ENCODE measurements around the gene CENPP. TPM values are rescaled to one million over a fixed set of nuclear protein-coding genes. Genes with fewer than 3 reads are reported as not detected.
"Not testable (repeated sequence)": the region's sequence is repeated elsewhere in the genome, so short reads cannot be mapped to it uniquely, and the experiment has no call there.

Gene CENPP
- polyA plus RNA-seq, 6 donors from 2014 or later = 2.9 to 5.3 (median 4.2) TPM

GRCh38 chr9:92576175-92576574 is 250.4 kb downstream of the CENPP start:
- no peak overlapping the region for H3K27ac Mint-ChIP-seq
- peaks cover 0 to 23% (median 16%) of the 10 kb centered on the region in 7 donors for H3K9me3 Mint-ChIP-seq
- H3K27me3 Mint-ChIP-seq = no peaks in the 10 kb centered on the region
- peaks cover 0 to 16% of the 10 kb centered on the region in 2 donors for H3K36me3 Mint-ChIP-seq
- ATAC-seq (ENCODE audit: low read depth in 2 of 2) (no peak), DNase-seq (no peak)
- H3K4me1 Mint-ChIP-seq = no peaks in the 10 kb centered on the region
- no peak overlapping the region for H3K4me3 Mint-ChIP-seq

DNA sequence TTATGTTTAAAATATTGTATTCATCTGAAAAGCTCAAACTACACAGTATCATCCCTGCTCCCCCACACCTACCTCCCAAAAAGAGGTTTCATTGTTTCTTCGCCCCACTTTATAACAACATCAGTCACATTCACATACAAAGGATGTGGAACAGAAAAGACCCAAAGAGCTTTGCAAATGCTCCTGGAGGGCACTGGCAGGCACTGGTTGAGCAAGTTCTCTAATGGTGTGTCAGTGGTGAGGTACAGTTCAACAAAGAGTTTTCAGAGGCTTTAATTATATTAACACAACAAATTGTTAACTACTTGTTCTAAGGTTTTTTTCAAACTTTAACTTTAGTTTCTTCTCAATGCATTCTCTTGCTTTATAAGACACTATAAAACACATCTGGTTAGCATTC is 264.2 kb downstream of the CENPP start:
- Mint-ChIP-seq H3K36me3 (peaks cover 0 to 16% of the 10 kb centered on the region in 2 donors), H3K4me1 (no peaks in the 10 kb centered on the region), H3K9me3 (peaks cover 3 to 17% (median 5%) of the 10 kb centered on the region in 7 donors)

GRCh38 chr9:92590377-92590776 is 264.6 kb downstream of the CENPP start:
- H3K27ac Mint-ChIP-seq = no peak overlapping the region
- H3K36me3 Mint-ChIP-seq = peaks cover 0 to 16% of the 10 kb centered on the region in 2 donors
- H3K9me3 Mint-ChIP-seq = peaks cover 3 to 17% (median 5%) of the 10 kb centered on the region in 7 donors
- ATAC-seq (ENCODE audit: low read depth in 2 of 2) = no peak
- H3K4me1 Mint-ChIP-seq = no peaks in the 10 kb centered on the region
- H3K4me3 Mint-ChIP-seq = no peak overlapping the region
- H3K27me3 Mint-ChIP-seq = no peaks in the 10 kb centered on the region
- DNase-seq = no peak

More for the DNA sequence above, 264.2 kb downstream of the CENPP start:
- no peak overlapping the region for H3K27ac Mint-ChIP-seq
- H3K4me3 Mint-ChIP-seq = no peak overlapping the region
- H3K27me3 Mint-ChIP-seq = no peaks in the 10 kb centered on the region
- no peak for ATAC-seq (ENCODE audit: low read depth in 2 of 2)
- DNase-seq = no peak

DNA sequence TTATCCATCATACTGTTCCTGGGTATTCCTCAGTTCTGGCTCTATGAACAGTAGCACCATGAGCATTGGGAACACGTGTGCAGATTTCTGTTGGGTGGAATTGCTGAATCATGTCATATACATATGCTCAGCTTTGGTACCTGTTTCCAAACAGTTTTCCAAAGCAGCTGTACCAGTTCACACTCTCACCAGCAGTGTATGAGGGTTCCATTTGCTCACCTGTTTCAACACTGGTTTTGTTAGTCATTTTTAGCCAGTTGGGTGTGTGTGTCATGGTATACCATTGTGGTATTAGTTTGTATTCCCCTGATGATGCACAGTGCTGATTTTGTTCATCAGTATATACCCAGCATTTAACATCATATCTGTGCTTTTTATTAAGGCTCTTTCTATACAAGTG is 266.8 kb downstream of the CENPP start:
- H3K9me3 Mint-ChIP-seq = peaks cover 0 to under 1% (median 0%) of the 10 kb centered on the region in 7 donors
- H3K27me3 Mint-ChIP-seq = no peaks in the 10 kb centered on the region
- no peak overlapping the region for H3K4me3 Mint-ChIP-seq
- ATAC-seq (ENCODE audit: low read depth in 2 of 2) (no peak), DNase-seq (no peak)
- H3K27ac Mint-ChIP-seq = no peak overlapping the region
- H3K4me1 Mint-ChIP-seq = no peaks in the 10 kb centered on the region
- H3K36me3 Mint-ChIP-seq = no peaks in the 10 kb centered on the region

DNA sequence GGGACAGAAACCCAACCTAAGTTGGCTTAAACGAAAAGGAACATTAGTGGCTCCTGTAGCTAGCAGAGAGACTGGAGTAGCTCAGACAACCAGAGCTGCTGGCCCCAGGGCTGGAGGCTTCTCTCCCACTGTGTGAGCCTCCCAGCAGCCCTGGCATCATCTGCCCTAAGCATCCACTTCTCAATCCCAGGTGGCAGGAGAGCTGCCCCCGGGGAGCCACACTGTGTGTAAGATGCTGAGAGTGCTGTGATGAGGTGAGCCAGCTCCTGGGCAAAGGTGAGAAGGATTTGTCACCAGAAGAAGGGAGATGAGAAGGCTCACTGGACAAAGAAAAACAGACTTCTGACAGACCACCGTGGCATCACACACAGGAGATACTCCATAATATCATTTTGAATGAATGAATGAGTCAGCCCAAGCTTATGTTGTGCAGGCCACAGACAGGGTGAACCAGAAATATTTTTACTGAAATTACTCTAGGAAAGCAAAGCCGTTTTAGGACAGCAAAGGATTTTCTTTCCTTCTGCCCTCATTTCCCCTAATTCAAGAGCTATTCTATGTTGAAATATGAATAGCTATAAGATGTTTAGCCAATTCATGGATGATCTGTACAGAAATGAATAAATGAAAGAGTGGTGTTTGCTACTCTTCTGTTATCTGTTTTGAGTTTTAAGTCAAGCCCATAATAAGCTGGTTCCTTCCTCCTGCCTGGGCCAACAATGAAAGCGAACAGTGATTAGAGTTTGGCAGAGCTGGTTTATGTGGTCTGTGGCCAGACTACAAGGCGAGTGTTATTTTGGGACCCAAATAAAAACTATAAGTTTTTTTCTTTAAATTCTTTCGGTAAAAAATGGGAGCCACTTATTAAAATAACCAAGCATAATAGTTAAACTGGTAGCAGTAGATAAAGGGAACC is 267.5 kb downstream of the CENPP start:
- no peak for ATAC-seq (ENCODE audit: low read depth in 2 of 2)
- H3K4me3 Mint-ChIP-seq = no peak overlapping the region
- no peak overlapping the region for H3K27ac Mint-ChIP-seq
- no peaks in the 10 kb centered on the region for H3K4me1 Mint-ChIP-seq
- H3K36me3 Mint-ChIP-seq = no peaks in the 10 kb centered on the region
- no peak for DNase-seq
- no peaks in the 10 kb centered on the region for H3K9me3 Mint-ChIP-seq
- no peaks in the 10 kb centered on the region for H3K27me3 Mint-ChIP-seq

GRCh38 chr9:92595075-92595474 is 269.3 kb downstream of the CENPP start:
- not testable (repeated sequence) for H3K27me3 Mint-ChIP-seq; H3K36me3 Mint-ChIP-seq; ATAC-seq (ENCODE audit: low read depth in 2 of 2); H3K4me3 Mint-ChIP-seq; H3K9me3 Mint-ChIP-seq; H3K27ac Mint-ChIP-seq; DNase-seq; H3K4me1 Mint-ChIP-seq

- H3K27ac Mint-ChIP-seq = no peak overlapping the region
- no peaks in the 10 kb centered on the region for H3K36me3 Mint-ChIP-seq
- H3K4me3 Mint-ChIP-seq = no peak overlapping the region
- H3K9me3 Mint-ChIP-seq = no peaks in the 10 kb centered on the region
- ATAC-seq (ENCODE audit: low read depth in 2 of 2) = no peak
- no peaks in the 10 kb centered on the region for H3K27me3 Mint-ChIP-seq
- H3K4me1 Mint-ChIP-seq = no peaks in the 10 kb centered on the region
- no peak for DNase-seq
These were observed 270.2 kb downstream of the CENPP start for GRCh38 chr9:92595930-92596329.

GRCh38 chr9:92598382-92598781 is 272.6 kb downstream of the CENPP start:
- H3K9me3 Mint-ChIP-seq = peaks cover 0 to 4% (median 4%) of the 10 kb centered on the region in 7 donors
- ATAC-seq (ENCODE audit: low read depth in 2 of 2) (no peak), DNase-seq (no peak)
- H3K4me3 Mint-ChIP-seq = no peak overlapping the region
- H3K4me1 Mint-ChIP-seq = peaks cover 0 to 2% (median 0%) of the 10 kb centered on the region in 3 donors
- no peak overlapping the region for H3K27ac Mint-ChIP-seq
- H3K27me3 Mint-ChIP-seq = no peaks in the 10 kb centered on the region
- H3K36me3 Mint-ChIP-seq = peaks cover 9 to 15% of the 10 kb centered on the region in 2 donors

- no peak overlapping the region for H3K27ac Mint-ChIP-seq
- H3K4me1 Mint-ChIP-seq = peaks cover 0 to 3% (median 2%) of the 10 kb centered on the region in 3 donors
- ATAC-seq (ENCODE audit: low read depth in 2 of 2) = no peak
- peaks cover 7 to 16% (median 11%) of the 10 kb centered on the region in 7 donors for H3K9me3 Mint-ChIP-seq
- no peaks in the 10 kb centered on the region for H3K27me3 Mint-ChIP-seq
- H3K36me3 Mint-ChIP-seq = peaks cover 14 to 24% of the 10 kb centered on the region in 2 donors
- no peak for DNase-seq
- H3K4me3 Mint-ChIP-seq = no peak overlapping the region
These were observed 274.2 kb downstream of the CENPP start for GRCh38 chr9:92599938-92600461.

DNA sequence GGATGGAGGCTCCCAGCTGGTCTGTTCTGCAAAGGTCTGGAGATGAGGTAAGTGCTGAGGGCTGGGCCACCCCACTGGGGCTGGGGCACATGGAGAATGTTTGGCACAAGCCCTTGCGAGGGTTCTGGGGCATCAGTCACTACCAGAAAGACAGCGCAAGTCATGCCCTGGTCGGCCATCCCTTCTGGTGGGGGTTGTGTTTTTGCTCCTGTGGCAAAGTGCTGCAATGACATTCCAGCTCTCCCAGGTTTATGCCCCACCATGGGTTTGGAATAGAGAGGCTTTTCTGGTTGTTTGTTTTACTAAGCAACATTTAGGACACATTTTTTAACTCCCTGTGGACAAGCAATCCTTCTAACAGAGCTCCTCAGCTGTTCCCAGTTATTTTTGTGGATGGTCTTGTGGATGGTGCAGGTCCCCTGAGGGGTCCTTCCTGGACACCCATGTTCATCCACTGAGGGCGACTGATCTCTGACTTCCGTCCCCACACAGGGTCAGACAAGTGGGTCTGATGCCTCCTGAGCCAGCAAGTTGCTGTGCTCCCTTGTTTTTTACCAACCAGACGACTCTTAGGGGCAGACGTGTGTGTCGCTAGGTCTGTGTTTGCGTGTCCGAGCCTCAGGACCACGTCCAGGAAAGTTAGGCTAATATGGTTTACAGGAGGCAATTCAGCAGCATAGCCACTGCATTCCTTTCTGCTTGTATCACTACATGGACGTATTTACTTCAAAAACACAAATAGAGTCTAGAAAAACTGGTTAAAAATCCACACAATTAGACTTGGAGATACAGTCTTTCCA is 274.9 kb downstream of the CENPP start:
- no peaks in the 10 kb centered on the region for H3K27me3 Mint-ChIP-seq
- H3K9me3 Mint-ChIP-seq = peaks cover 11 to 22% (median 14%) of the 10 kb centered on the region in 7 donors
- ATAC-seq (ENCODE audit: low read depth in 2 of 2) (no peak), DNase-seq (no peak)
- H3K36me3 Mint-ChIP-seq = peaks cover 14 to 24% of the 10 kb centered on the region in 2 donors
- H3K4me1 Mint-ChIP-seq = peaks cover 0 to 3% (median 2%) of the 10 kb centered on the region in 3 donors
- no peak overlapping the region for H3K4me3 Mint-ChIP-seq
- H3K27ac Mint-ChIP-seq = no peak overlapping the region

DNA sequence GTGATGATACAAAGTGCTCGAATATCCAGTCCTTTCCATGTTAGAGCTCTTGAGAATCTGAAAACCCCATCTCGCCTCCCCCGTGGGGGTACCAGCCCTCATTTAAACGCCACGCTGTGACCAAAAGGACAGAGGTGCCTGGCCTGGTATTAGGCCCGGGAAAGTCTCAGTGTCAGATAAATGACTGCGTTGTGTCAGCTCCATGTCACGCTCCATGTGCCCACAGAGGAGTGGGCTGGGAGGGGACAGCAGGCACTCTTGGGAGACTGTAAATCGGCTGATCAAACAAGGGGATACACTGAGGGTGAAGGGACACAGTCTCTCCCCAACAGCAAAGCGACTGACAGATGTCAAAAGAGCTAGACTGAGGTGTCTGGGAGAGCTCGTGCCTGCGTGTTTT is 275.7 kb downstream of the CENPP start:
- ATAC-seq (ENCODE audit: low read depth in 2 of 2) = no peak
- H3K27ac Mint-ChIP-seq = no peak overlapping the region

DNA sequence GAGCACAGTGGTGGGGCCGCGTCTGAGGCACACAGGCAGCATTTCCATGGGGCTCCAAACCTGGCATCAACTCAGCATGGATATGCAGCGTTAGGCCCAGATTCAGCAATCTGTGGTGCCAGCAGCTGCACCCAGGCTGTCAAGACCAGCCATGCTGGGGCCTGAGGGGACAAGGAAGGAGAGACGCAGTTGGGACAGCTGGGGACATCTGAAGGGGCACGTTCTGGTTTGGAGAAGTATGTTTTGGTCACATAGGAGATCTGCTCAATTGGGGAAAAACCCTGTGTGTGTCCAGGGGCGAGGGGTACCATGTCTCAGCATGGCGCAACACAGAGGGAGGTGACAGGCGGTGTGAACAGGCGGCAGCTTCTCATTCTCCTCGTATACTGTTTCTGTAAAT is 276.7 kb downstream of the CENPP start:
- no peak for ATAC-seq (ENCODE audit: low read depth in 2 of 2)
- H3K27ac Mint-ChIP-seq = no peak overlapping the region
- no peak for DNase-seq
- no peaks in the 10 kb centered on the region for H3K27me3 Mint-ChIP-seq
- H3K4me3 Mint-ChIP-seq = no peak overlapping the region
- peaks cover 0 to 3% (median 2%) of the 10 kb centered on the region in 3 donors for H3K4me1 Mint-ChIP-seq
- peaks cover 14 to 24% of the 10 kb centered on the region in 2 donors for H3K36me3 Mint-ChIP-seq
- H3K9me3 Mint-ChIP-seq = peaks cover 11 to 24% (median 14%) of the 10 kb centered on the region in 7 donors

More for the DNA sequence above, 275.7 kb downstream of the CENPP start:
- DNase-seq = no peak
- peaks cover 0 to 3% (median 2%) of the 10 kb centered on the region in 3 donors for H3K4me1 Mint-ChIP-seq
- H3K4me3 Mint-ChIP-seq = peak overlapping the region in 1 of 8 donors; percentile 53
- H3K27me3 Mint-ChIP-seq = no peaks in the 10 kb centered on the region
- peaks cover 11 to 24% (median 14%) of the 10 kb centered on the region in 7 donors for H3K9me3 Mint-ChIP-seq
- H3K36me3 Mint-ChIP-seq = peaks cover 14 to 24% of the 10 kb centered on the region in 2 donors

- H3K9me3 Mint-ChIP-seq = peaks cover 11 to 24% (median 14%) of the 10 kb centered on the region in 7 donors
These were observed 277.3 kb downstream of the CENPP start for GRCh38 chr9:92603100-92603499.

More at GRCh38 chr9:92603100-92603499, 277.3 kb downstream of the CENPP start:
- Mint-ChIP-seq H3K27ac (no peak overlapping the region), H3K36me3 (peaks cover 14 to 24% of the 10 kb centered on the region in 2 donors), H3K4me3 (peak overlapping the region in 1 of 8 donors; percentile 50), H3K27me3 (no peaks in the 10 kb centered on the region), H3K4me1 (peaks cover 0 to 3% (median 2%) of the 10 kb centered on the region in 3 donors)
- ATAC-seq (ENCODE audit: low read depth in 2 of 2) (no peak), DNase-seq (no peak)

All from naive B cell (primary cell).